ENCODE measurements around the gene PTPN1. TPM values are rescaled to one million over a fixed set of nuclear protein-coding genes. Genes with fewer than 3 reads are reported as not detected.

The PTPN1 gene
- total and polyA plus RNA-seq, 10 of the 15 experiments (the other 5 are each of a cell fraction or from before 2014, with no cell fraction given) = 15.9 to 74.7 (median 43.9) TPM

- TF ChIP-seq IRF5 (IDR thresholded peaks at IDR 0.05; ENCODE audit: borderline replicate concordance) (no peak), POLR2AphosphoS5 (IDR thresholded peaks at IDR 0.05; ENCODE audit: low read length) (peak; percentile 51; the same call in 1 of the 2 replicates), ZNF622 (IDR thresholded peaks at IDR 0.05) (no peak), ESRRA (IDR thresholded peaks at IDR 0.05; ENCODE audit: low read length) (no peak), IRF4 (IDR thresholded peaks at IDR 0.05; ENCODE audit: low read depth, low read length) (no peak)
- Histone ChIP-seq H3K27me3 (replicated peaks in 1 of 2; ENCODE audit: control insufficient read depth in 2 of 2, insufficient read depth in 2 of 2, low read length in 1 of 2) (no peaks in the 10 kb centered on the region), H3K79me2 (ENCODE audit: control insufficient read depth, insufficient read depth, low read length) (peaks cover 97% of the 10 kb centered on the region), H3K4me3 (no peak overlapping the region), H3K9me3 (replicated peaks; ENCODE audit: control insufficient read depth, insufficient read depth, low read length) (no peaks in the 10 kb centered on the region), H3K9ac (ENCODE audit: control insufficient read depth, insufficient read depth, low read length) (no peak overlapping the region), H3K27ac (ENCODE audit: control insufficient read depth, insufficient read depth) (peak overlapping the region; percentile 98), H3K36me3 (ENCODE audit: control insufficient read depth in 2 of 2, insufficient read depth in 2 of 2, low read length in 1 of 2) (peaks cover 0 to 8% of the 10 kb centered on the region in 2 experiments; a peak in 2 of 4 replicates), H3K4me2 (ENCODE audit: control insufficient read depth, insufficient read depth) (peak overlapping the region; percentile 77; the same call in 1 of the 2 replicates), H4K20me1 (ENCODE audit: control insufficient read depth, insufficient read depth) (no peaks in the 10 kb centered on the region), H2AFZ (ENCODE audit: control insufficient read depth, low read depth, low read length) (no peak overlapping the region), H3K4me1 (ENCODE audit: control insufficient read depth, insufficient read depth, low read length) (peaks cover 63% of the 10 kb centered on the region)
- BruUV-seq (replicated peaks) = no TSS peak
- WGBS (ENCODE audit: insufficient coverage, insufficient replicate concordance, low lambda C conversion rate, missing lambda C conversion rate) = 81% methylated on average over 7 of the region's 7 CpGs
- intact Hi-C loops (cut with micrococcal nuclease; ENCODE audit: unreplicated experiment) = no loop called here
- FAIRE-seq (no peak), ATAC-seq (no peak), DNase-seq (ENCODE audit: low read depth, low spot score) (no peak)
- ChIA-PET CTCF (interaction anchor here (1.7 to 2.4 kb wide), 4 partner anchors 8 to 22 kb away, joined by 4 to 11 read pairs (median 6); partner anchors contain the start of gene PTPN1), SMC1A (ENCODE audit: uncharacterized antibody, unreplicated experiment) (interaction anchor here (73.1 to 95.1 kb wide), 2 partner anchors 13 to 24 kb away, joined by 2799 read pairs; partner anchors contain the start of gene PTPN1), RAD21 (ENCODE audit: unreplicated experiment) (interaction anchor here (1.1 to 12.9 kb wide), 3 partner anchors 9 to 49 kb away, joined by 4 to 167 read pairs (median 40); no protein-coding TSS in a partner anchor), POLR2A (interaction anchor here (0.8 to 2.3 kb wide), 2 partner anchors 10 to 16 kb away, joined by 3 to 8 read pairs; no protein-coding TSS in a partner anchor)
- in situ Hi-C loops (cut with MboI) = loop anchor here (25.0 kb wide), 1 partner anchor 834 kb away; no protein-coding TSS in a partner anchor
These were observed 11.3 kb downstream of the PTPN1 start for GRCh38 chr20:50521221-50522052.

Data from GM12878 (cell line).